IPS DF 6.9 (cell line): ENCODE results near the gene DEDD2.

ENCODE experiments used
- DNase-seq: peaks from one replicate; pipeline ENCODE4 v3.0.0-alpha.2; 2013; ENCODE audit warnings: low read depth, low spot score
- H3K27ac ChIP-seq: one replicate; pipeline ENCODE4 v1.5.1; 2013; ENCODE audit warnings: low read length, control low read depth
- H3K27me3 ChIP-seq: 2 replicates; pipeline ENCODE4 v1.6.1; 2013; ENCODE audit warnings: mild to moderate bottlenecking, low read length; ENCODE audit not compliant: control insufficient read depth, insufficient read depth
- H3K36me3 ChIP-seq: 2 replicates; pipeline ENCODE4 v1.6.1; 2013; ENCODE audit warnings: low read length; ENCODE audit not compliant: control insufficient read depth, insufficient read depth
- H3K4me1 ChIP-seq: 2 replicates; pipeline ENCODE4 v1.6.1; 2013; ENCODE audit warnings: low read length; ENCODE audit not compliant: control insufficient read depth, insufficient read depth
- H3K4me3 ChIP-seq: 2 replicates; pipeline ENCODE4 v1.5.1; 2013; ENCODE audit warnings: mild to moderate bottlenecking, low read length
- H3K9me3 ChIP-seq: 2 replicates; pipeline ENCODE4 v1.6.1; 2013; ENCODE audit warnings: low read length, inconsistent platforms; ENCODE audit not compliant: control insufficient read depth, insufficient read depth
- WGBS: extraction: QIAGEN DNeasy Blood & Tissue Kit; methylation state at CpG from one replicate; pipeline ENCODE4 v1.1.7; 2013; ENCODE audit warnings: mixed read lengths, missing lambda C conversion rate; ENCODE audit not compliant: insufficient read length, insufficient coverage; 5-methylcytosine and 5-hydroxymethylcytosine counted together

Gene DEDD2

GRCh38 chr19:42169486-42170413 is 47.7 kb downstream of the DEDD2 start:
- no CpG with 5 or more reads among the region's 19 CpGs for WGBS
- no peaks in the 10 kb centered on the region for H3K4me1 ChIP-seq
- no peaks in the 10 kb centered on the region for H3K9me3 ChIP-seq
- peaks cover under 1% of the 10 kb centered on the region; the same call in 1 of the 2 replicates for H3K27me3 ChIP-seq
- no peaks in the 10 kb centered on the region for H3K36me3 ChIP-seq
- no peak overlapping the region for H3K4me3 ChIP-seq
- no peak overlapping the region for H3K27ac ChIP-seq
- DNase-seq = no peak

- Histone ChIP-seq H3K9me3 (no peaks in the 10 kb centered on the region), H3K4me3 (no peak overlapping the region), H3K36me3 (no peaks in the 10 kb centered on the region), H3K4me1 (no peaks in the 10 kb centered on the region), H3K27ac (no peak overlapping the region), H3K27me3 (no peaks in the 10 kb centered on the region)
- DNase-seq = no peak
- no CpG with 5 or more reads among the region's 3 CpGs for WGBS
Observed at GRCh38 chr19:42168206-42168605, 49.3 kb downstream of the DEDD2 start.

GRCh38 chr19:42166316-42166715 is 51.2 kb downstream of the DEDD2 start:
- Histone ChIP-seq H3K27me3 (no peaks in the 10 kb centered on the region), H3K27ac (no peak overlapping the region), H3K4me1 (no peaks in the 10 kb centered on the region), H3K4me3 (no peak overlapping the region), H3K9me3 (no peaks in the 10 kb centered on the region), H3K36me3 (no peaks in the 10 kb centered on the region)
- 100% methylated on average over 2 of the region's 7 CpGs for WGBS
- no peak for DNase-seq

DNA sequence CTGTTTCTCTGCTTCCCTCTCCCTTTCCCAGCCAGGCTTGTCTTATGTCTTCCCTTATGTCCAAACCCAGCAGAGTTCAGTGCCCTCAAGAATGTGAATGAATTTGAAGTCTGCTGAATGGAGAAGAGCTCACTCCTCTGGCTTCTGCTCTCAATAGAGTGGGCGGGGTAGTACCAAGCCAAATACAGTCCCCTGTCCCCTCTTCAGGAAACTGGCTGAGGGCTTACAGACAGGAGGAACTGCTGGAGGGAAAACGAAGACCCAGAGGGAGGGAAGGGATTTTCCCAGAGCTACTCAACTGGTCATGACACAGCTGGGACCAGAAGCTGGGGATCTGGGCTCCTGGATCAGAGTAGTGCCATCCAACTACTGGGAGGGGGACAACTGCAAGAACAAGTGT is 52.3 kb downstream of the DEDD2 start:
- no peaks in the 10 kb centered on the region for H3K27me3 ChIP-seq
- H3K9me3 ChIP-seq = no peaks in the 10 kb centered on the region
- H3K4me1 ChIP-seq = no peaks in the 10 kb centered on the region
- no peaks in the 10 kb centered on the region for H3K36me3 ChIP-seq
- WGBS = no CpG with 5 or more reads among the region's 2 CpGs
- no peak for DNase-seq
- H3K27ac ChIP-seq = no peak overlapping the region
- H3K4me3 ChIP-seq = no peak overlapping the region

GRCh38 chr19:42161616-42162263 is 55.7 kb downstream of the DEDD2 start:
- Histone ChIP-seq H3K9me3 (no peaks in the 10 kb centered on the region), H3K4me3 (no peak overlapping the region), H3K27ac (no peak overlapping the region), H3K27me3 (no peaks in the 10 kb centered on the region), H3K4me1 (no peaks in the 10 kb centered on the region), H3K36me3 (no peaks in the 10 kb centered on the region)
- WGBS = no CpG with 5 or more reads among the region's 21 CpGs
- DNase-seq = no peak

DNA sequence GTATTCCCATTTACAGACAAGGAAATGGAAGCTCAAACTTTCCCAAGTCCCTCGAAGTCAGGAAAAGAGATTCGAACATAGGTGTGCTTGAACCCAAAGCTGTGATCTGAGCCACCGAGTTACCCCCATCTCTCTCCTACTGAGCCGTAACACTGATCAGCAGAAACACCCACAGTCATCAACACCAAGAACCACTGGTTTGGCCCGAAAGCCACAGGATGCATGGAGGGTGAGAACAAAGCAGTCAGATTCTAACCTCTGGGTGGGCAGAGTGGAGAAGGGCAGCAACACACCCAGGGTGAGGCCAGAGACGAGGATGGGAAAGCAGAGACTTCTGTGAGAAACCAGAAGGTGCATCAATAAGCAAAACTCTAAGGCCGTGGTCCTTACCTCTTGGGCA is 57.5 kb downstream of the DEDD2 start:
- Histone ChIP-seq H3K4me1 (no peaks in the 10 kb centered on the region), H3K27ac (no peak overlapping the region), H3K4me3 (no peak overlapping the region), H3K27me3 (no peaks in the 10 kb centered on the region), H3K36me3 (no peaks in the 10 kb centered on the region), H3K9me3 (no peaks in the 10 kb centered on the region)
- no peak for DNase-seq
- WGBS = no CpG with 5 or more reads among the region's 7 CpGs

DNA sequence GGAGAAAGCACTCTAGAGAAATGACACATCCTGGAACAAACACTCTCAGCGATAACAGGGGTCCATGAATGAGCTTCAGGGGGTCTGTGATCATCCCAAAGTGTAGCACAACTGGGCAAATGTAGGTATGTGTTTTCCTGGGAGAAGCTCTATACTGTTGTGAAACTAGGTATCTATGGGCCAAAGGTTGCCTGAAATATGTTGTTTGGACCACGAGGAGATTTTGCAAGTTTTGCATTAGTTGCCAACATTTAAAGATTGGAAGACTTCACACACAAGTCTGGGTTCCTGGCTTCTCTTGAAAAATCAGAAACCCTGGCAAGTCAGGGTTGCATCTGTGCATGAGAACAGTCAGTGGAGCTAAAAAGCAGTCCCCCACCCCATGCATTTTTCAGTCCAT is 58.6 kb downstream of the DEDD2 start:
- H3K27me3 ChIP-seq = no peaks in the 10 kb centered on the region
- no peaks in the 10 kb centered on the region for H3K9me3 ChIP-seq
- no CpG with 5 or more reads among the region's 2 CpGs for WGBS

GRCh38 chr19:42156571-42156970 is 60.9 kb downstream of the DEDD2 start:
- no CpG with 5 or more reads among the region's 8 CpGs for WGBS
- Histone ChIP-seq H3K4me1 (no peaks in the 10 kb centered on the region; the same call in 1 of the 2 replicates), H3K9me3 (no peaks in the 10 kb centered on the region), H3K27ac (no peak overlapping the region), H3K27me3 (no peaks in the 10 kb centered on the region), H3K36me3 (no peaks in the 10 kb centered on the region), H3K4me3 (no peak overlapping the region)
- no peak for DNase-seq

More for the DNA sequence above, 58.6 kb downstream of the DEDD2 start:
- no peak overlapping the region for H3K4me3 ChIP-seq
- H3K36me3 ChIP-seq = no peaks in the 10 kb centered on the region
- H3K27ac ChIP-seq = no peak overlapping the region
- DNase-seq = no peak
- no peaks in the 10 kb centered on the region for H3K4me1 ChIP-seq

GRCh38 chr19:42155796-42156195 is 61.7 kb downstream of the DEDD2 start:
- Histone ChIP-seq H3K4me3 (no peak overlapping the region), H3K27me3 (no peaks in the 10 kb centered on the region), H3K27ac (no peak overlapping the region), H3K36me3 (no peaks in the 10 kb centered on the region), H3K9me3 (no peaks in the 10 kb centered on the region), H3K4me1 (peaks cover 3% of the 10 kb centered on the region; the same call in 1 of the 2 replicates)
- DNase-seq = no peak
- no CpG with 5 or more reads among the region's 10 CpGs for WGBS

DNA sequence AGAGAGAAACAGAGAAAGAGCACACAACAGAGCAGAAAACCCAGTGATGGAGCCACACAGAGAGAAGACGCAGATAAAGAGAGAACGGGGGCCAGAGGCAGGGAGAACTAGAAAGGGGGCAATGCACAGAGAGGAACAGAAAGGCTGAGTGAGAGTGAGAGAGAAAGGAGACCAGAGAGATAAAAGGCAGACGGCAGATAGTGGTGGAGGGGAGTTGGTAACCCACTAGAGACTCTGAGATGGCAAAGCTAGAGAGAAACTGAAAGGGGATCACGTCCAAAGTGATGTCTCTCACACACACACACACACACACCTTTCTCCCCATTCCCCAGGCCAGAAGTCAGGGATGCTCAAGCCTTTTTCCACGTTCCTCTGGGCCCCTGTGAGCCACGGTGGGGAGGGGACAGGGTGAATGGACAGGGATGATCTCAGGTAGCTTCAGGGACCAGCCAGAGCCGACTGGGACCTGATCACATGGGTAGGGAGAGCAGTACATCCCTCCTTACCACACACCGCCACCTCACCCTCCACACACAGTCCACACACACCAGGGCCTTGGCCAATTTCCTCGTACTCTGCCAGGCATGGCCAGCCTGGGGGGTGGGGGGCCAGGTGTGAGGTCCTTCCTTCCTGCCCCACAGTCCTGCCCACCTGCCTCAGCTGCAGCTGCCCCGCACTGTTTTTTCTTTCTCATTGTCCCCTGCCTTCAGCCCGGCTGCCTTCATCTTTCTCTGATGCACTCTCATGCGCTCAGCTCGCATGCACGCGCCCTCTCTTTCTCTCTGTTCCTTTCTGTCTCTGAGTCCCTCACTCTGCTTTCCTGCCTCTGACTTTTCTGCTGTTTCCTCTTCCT is 62.8 kb downstream of the DEDD2 start:
- Histone ChIP-seq H3K4me3 (no peak overlapping the region), H3K27me3 (no peaks in the 10 kb centered on the region), H3K36me3 (no peaks in the 10 kb centered on the region), H3K4me1 (peaks cover 8% of the 10 kb centered on the region; the same call in 1 of the 2 replicates), H3K9me3 (no peaks in the 10 kb centered on the region), H3K27ac (no peak overlapping the region)
- DNase-seq = no peak
- no CpG with 5 or more reads among the region's 15 CpGs for WGBS
